ENCODE data around the gene ZDHHC12. TPM values are rescaled to one million over a fixed set of nuclear protein-coding genes. Genes with fewer than 3 reads are reported as not detected.

ZDHHC12 gene
- total and polyA plus RNA-seq, 4 donors, result 24.7 to 48.2 (median 30.3) TPM

DNA sequence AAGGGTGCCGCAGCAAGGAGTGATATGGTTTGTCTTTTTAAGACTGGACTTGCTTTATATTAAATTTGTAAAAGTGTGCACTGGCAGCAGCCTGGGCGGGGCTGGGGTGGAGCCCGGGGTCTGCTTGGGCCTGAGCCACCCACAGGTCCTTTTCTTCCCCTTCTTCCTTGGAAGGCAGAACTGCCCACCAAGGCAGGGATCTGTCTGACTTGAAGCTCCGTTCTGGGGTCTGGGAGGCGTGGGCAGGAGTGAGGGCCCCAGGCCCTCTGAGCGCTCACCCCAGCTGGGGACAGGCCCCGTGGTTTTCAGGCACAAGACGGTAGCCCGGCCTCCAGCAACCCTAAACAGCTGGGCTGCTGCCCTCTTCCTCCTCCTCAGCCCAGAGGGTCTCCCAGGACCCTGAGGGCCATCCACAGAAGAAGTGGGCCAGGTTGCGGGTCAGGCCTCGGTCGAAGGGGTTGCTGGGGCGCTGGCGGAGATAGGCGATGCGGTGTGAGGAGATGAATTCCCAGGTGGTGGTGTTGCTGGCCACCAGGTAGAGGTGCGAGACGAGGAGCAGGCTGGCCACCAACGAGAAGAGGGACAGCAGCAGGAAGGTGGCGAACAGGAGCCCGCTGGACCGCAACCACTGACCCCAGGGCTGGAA lies 3.0 kb downstream of the ZDHHC12 start:
- H3K36me3 ChIP-seq (ENCODE audit: control insufficient read depth in 4 of 4, insufficient read depth in 3 of 4, low read depth in 1 of 4, low read length in 3 of 4), result peaks cover 0 to 8% (median under 1%) of the 10 kb centered on the region in 4 donors
- H3K9me3 ChIP-seq (ENCODE audit: control insufficient read depth in 4 of 4, low read length in 3 of 4), result no peaks in the 10 kb centered on the region
- WGBS, result 96% methylated on average over 22 of the region's 22 CpGs
- H3K27ac ChIP-seq (ENCODE audit: low read depth in 1 of 2, low read length in 2 of 2), result no peak overlapping the region
- no peak overlapping the region for H3K4me3 ChIP-seq (ENCODE audit: low read depth in 1 of 3, low read length in 3 of 3)
- no peak for DNase-seq (ENCODE audit: low spot score)
- peaks cover 4 to 20% (median 14%) of the 10 kb centered on the region in 4 donors for H3K4me1 ChIP-seq (ENCODE audit: control insufficient read depth in 4 of 4, insufficient read depth in 4 of 4, low read length in 3 of 4)
- H3K27me3 ChIP-seq (ENCODE audit: control insufficient read depth in 4 of 4, insufficient read depth in 4 of 4, low read length in 3 of 4), result no peaks in the 10 kb centered on the region
- H3K9ac ChIP-seq (ENCODE audit: low read depth in 1 of 2, low read length in 2 of 2), result no peak overlapping the region
- TF ChIP-seq RAD21 (IDR thresholded peaks at IDR 0.05) (no peak), GABPA (IDR thresholded peaks at IDR 0.05 in 1 of 2, conservative IDR thresholded peaks at IDR 0.05 in 1 of 2) (no peak), JUND (IDR thresholded peaks at IDR 0.05) (no peak), HNF4A (conservative IDR thresholded peaks at IDR 0.05) (no peak), RXRA (IDR thresholded peaks at IDR 0.05) (no peak), NR2F2 (IDR thresholded peaks at IDR 0.05) (no peak), TAF1 (conservative IDR thresholded peaks at IDR 0.05) (no peak), HNF4G (IDR thresholded peaks at IDR 0.05) (no peak), FOXA2 (IDR thresholded peaks at IDR 0.05) (no peak), SP1 (IDR thresholded peaks at IDR 0.05) (no peak), FOXA1 (IDR thresholded peaks at IDR 0.05) (no peak)
- TF ChIP-seq, protein P1, sequence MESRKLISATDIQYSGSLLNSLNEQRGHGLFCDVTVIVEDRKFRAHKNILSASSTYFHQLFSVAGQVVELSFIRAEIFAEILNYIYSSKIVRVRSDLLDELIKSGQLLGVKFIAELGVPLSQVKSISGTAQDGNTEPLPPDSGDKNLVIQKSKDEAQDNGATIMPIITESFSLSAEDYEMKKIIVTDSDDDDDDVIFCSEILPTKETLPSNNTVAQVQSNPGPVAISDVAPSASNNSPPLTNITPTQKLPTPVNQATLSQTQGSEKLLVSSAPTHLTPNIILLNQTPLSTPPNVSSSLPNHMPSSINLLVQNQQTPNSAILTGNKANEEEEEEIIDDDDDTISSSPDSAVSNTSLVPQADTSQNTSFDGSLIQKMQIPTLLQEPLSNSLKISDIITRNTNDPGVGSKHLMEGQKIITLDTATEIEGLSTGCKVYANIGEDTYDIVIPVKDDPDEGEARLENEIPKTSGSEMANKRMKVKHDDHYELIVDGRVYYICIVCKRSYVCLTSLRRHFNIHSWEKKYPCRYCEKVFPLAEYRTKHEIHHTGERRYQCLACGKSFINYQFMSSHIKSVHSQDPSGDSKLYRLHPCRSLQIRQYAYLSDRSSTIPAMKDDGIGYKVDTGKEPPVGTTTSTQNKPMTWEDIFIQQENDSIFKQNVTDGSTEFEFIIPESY (IDR thresholded peaks at IDR 0.05), result no peak
- TF ChIP-seq, protein P2, sequence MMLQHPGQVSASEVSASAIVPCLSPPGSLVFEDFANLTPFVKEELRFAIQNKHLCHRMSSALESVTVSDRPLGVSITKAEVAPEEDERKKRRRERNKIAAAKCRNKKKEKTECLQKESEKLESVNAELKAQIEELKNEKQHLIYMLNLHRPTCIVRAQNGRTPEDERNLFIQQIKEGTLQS (IDR thresholded peaks at IDR 0.05), result no peak

DNA sequence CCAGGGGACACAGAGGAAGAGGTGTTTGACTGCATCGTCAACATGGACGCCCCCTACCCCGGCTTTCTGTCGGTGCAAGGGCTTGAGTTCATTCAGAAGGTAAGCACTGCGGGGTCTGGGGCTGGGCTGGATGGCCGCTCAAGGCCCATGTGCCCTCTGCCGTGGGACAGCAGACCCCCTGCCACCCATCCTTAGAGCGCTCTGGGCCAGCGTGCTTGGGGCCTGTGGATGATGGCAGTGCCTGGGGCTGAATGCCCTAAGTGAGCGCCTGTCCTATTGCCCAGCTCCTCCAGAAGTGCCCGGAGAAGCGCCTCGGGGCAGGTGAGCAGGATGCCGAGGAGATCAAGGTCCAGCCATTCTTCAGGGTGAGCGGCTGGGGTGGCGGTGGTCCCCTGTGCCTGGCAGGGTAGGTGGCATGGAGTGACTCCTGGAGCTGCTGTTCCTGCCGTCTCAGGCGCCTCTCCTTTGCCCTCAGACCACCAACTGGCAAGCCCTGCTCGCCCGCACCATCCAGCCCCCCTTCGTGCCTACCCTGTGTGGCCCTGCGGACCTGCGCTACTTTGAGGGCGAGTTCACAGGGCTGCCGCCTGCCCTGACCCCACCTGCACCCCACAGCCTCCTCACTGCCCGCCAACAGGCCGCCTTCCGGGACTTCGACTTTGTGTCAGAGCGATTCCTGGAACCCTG lies 3.9 kb downstream of the ZDHHC12 start:
- TF ChIP-seq RXRA (IDR thresholded peaks at IDR 0.05) (no peak), YY1 (IDR thresholded peaks at IDR 0.05) (no peak), SP1 (IDR thresholded peaks at IDR 0.05) (no peak), EGR1 (IDR thresholded peaks at IDR 0.05; ENCODE audit: low read depth in 2 of 2) (no peak), FOXA1 (IDR thresholded peaks at IDR 0.05) (no peak)
- TF ChIP-seq, protein P3, sequence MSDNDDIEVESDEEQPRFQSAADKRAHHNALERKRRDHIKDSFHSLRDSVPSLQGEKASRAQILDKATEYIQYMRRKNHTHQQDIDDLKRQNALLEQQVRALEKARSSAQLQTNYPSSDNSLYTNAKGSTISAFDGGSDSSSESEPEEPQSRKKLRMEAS (IDR thresholded peaks at IDR 0.05), result no peak
- TF ChIP-seq, protein P4, sequence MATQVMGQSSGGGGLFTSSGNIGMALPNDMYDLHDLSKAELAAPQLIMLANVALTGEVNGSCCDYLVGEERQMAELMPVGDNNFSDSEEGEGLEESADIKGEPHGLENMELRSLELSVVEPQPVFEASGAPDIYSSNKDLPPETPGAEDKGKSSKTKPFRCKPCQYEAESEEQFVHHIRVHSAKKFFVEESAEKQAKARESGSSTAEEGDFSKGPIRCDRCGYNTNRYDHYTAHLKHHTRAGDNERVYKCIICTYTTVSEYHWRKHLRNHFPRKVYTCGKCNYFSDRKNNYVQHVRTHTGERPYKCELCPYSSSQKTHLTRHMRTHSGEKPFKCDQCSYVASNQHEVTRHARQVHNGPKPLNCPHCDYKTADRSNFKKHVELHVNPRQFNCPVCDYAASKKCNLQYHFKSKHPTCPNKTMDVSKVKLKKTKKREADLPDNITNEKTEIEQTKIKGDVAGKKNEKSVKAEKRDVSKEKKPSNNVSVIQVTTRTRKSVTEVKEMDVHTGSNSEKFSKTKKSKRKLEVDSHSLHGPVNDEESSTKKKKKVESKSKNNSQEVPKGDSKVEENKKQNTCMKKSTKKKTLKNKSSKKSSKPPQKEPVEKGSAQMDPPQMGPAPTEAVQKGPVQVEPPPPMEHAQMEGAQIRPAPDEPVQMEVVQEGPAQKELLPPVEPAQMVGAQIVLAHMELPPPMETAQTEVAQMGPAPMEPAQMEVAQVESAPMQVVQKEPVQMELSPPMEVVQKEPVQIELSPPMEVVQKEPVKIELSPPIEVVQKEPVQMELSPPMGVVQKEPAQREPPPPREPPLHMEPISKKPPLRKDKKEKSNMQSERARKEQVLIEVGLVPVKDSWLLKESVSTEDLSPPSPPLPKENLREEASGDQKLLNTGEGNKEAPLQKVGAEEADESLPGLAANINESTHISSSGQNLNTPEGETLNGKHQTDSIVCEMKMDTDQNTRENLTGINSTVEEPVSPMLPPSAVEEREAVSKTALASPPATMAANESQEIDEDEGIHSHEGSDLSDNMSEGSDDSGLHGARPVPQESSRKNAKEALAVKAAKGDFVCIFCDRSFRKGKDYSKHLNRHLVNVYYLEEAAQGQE (IDR thresholded peaks at IDR 0.05), result no peak
- TF ChIP-seq, protein P2 (IDR thresholded peaks at IDR 0.05), result no peak
- TF ChIP-seq, protein P1 (IDR thresholded peaks at IDR 0.05), result no peak
- peaks cover 4 to 20% (median 14%) of the 10 kb centered on the region in 4 donors for H3K4me1 ChIP-seq (ENCODE audit: control insufficient read depth in 4 of 4, insufficient read depth in 4 of 4, low read length in 3 of 4)
- DNase-seq (ENCODE audit: low spot score), result no peak
- H3K9me3 ChIP-seq (ENCODE audit: control insufficient read depth in 4 of 4, low read length in 3 of 4), result no peaks in the 10 kb centered on the region
- no peak overlapping the region for H3K9ac ChIP-seq (ENCODE audit: low read depth in 1 of 2, low read length in 2 of 2)
- H3K36me3 ChIP-seq (ENCODE audit: control insufficient read depth in 4 of 4, insufficient read depth in 3 of 4, low read depth in 1 of 4, low read length in 3 of 4), result peaks cover 0 to 8% (median under 1%) of the 10 kb centered on the region in 4 donors
- 94% methylated on average over 30 of the region's 30 CpGs for WGBS
- no peaks in the 10 kb centered on the region for H3K27me3 ChIP-seq (ENCODE audit: control insufficient read depth in 4 of 4, insufficient read depth in 4 of 4, low read length in 3 of 4)
- no peak overlapping the region for H3K4me3 ChIP-seq (ENCODE audit: low read depth in 1 of 3, low read length in 3 of 3)
- H3K27ac ChIP-seq (ENCODE audit: low read depth in 1 of 2, low read length in 2 of 2), result no peak overlapping the region

Measured in liver (tissue), 9 donors.